H9 (cell line): Measurements from ENCODE around the gene LITAF. TPM values are rescaled to one million over a fixed set of nuclear protein-coding genes. Genes with fewer than 3 reads are reported as not detected.
A peak's percentile ranks its signal among the peaks of the same experiment; 100 is the strongest.

Experiments used
- DNase-seq: peaks from one replicate; pipeline ENCODE4 v3.0.0-alpha.2; 2017
- H2AFZ ChIP-seq: one replicate; pipeline ENCODE4 v1.6.1; 2013; ENCODE audit warnings: mild to moderate bottlenecking, low read length, control low read depth, moderate library complexity
- H2AK5ac ChIP-seq: 2 replicates; pipeline ENCODE4 v1.6.1; 2013; ENCODE audit warnings: low read length, control low read depth, mixed read lengths; ENCODE audit not compliant: insufficient read length
- H2BK120ac ChIP-seq: one replicate; pipeline ENCODE4 v1.6.1; 2013; ENCODE audit warnings: low read depth, mild to moderate bottlenecking, low read length, control low read depth, inconsistent platforms; ENCODE audit not compliant: poor library complexity, severe bottlenecking
- H2BK12ac ChIP-seq: 2 replicates; pipeline ENCODE4 v1.6.1; 2013; ENCODE audit warnings: low read length, control low read depth, mixed read lengths, low read depth; ENCODE audit not compliant: insufficient read length
- H2BK15ac ChIP-seq: 2 replicates; pipeline ENCODE4 v1.6.1; 2013; ENCODE audit warnings: low read depth, low read length, control low read depth
- H2BK20ac ChIP-seq: one replicate; pipeline ENCODE4 v1.6.1; 2013; ENCODE audit warnings: low read depth, mild to moderate bottlenecking, low read length, control low read depth, inconsistent platforms; ENCODE audit not compliant: poor library complexity, severe bottlenecking
- H2BK5ac ChIP-seq: 2 replicates; pipeline ENCODE4 v1.6.1; 2013; ENCODE audit warnings: low read length, control low read depth, mixed read lengths; ENCODE audit not compliant: insufficient read length
- H3K14ac ChIP-seq: 2 replicates; pipeline ENCODE4 v1.6.1; 2013; ENCODE audit warnings: low read length, control low read depth; ENCODE audit not compliant: insufficient read depth
- H3K18ac ChIP-seq: 2 replicates; pipeline ENCODE4 v1.6.1; 2013; ENCODE audit warnings: low read depth, mild to moderate bottlenecking, mixed read lengths, low read length, control low read depth; ENCODE audit not compliant: insufficient read length
- H3K23ac ChIP-seq: 2 replicates; pipeline ENCODE4 v1.6.1; 2013; ENCODE audit warnings: low read length, control low read depth, mixed read lengths, low read depth; ENCODE audit not compliant: insufficient read length
- H3K23me2 ChIP-seq: 2 replicates; pipeline ENCODE4 v1.6.1; 2013; ENCODE audit warnings: low read depth, mild to moderate bottlenecking, mixed read lengths, low read length, control low read depth; ENCODE audit not compliant: insufficient read length, poor library complexity, severe bottlenecking
- H3K27ac ChIP-seq: 2 replicates; pipeline ENCODE4 v1.5.1; 2013; ENCODE audit warnings: low read length, control low read depth, mixed read lengths, low read depth; ENCODE audit not compliant: insufficient read length
- H3K27me3 ChIP-seq: 2 replicates; pipeline ENCODE4 v1.6.1; 2013; ENCODE audit warnings: low read length, control low read depth, inconsistent platforms; ENCODE audit not compliant: insufficient read depth
- H3K4ac ChIP-seq: 2 replicates; pipeline ENCODE4 v1.6.1; 2013; ENCODE audit warnings: low read depth, mild to moderate bottlenecking, control low read depth, inconsistent platforms, low read length, moderate library complexity
- H3K4me1 ChIP-seq: 2 replicates; pipeline ENCODE4 v1.6.1; 2013; ENCODE audit warnings: low read length, control low read depth, inconsistent platforms; ENCODE audit not compliant: insufficient read depth
- H3K4me2 ChIP-seq: 2 replicates; pipeline ENCODE4 v1.6.1; 2013; ENCODE audit warnings: low read length, control low read depth, mixed read lengths; ENCODE audit not compliant: insufficient read length, insufficient read depth
- H3K56ac ChIP-seq: 2 replicates; pipeline ENCODE4 v1.6.1; 2013; ENCODE audit warnings: low read depth, mild to moderate bottlenecking, mixed read lengths, low read length, control low read depth; ENCODE audit not compliant: insufficient read length
- H3K79me1 ChIP-seq: 2 replicates; pipeline ENCODE4 v1.6.1; 2013; ENCODE audit warnings: low read depth, mild to moderate bottlenecking, moderate library complexity, low read length, control low read depth, inconsistent platforms; ENCODE audit not compliant: insufficient read depth, poor library complexity, severe bottlenecking
- H3K79me2 ChIP-seq: 2 replicates; pipeline ENCODE4 v1.6.1; 2013; ENCODE audit warnings: low read length, control low read depth, inconsistent platforms; ENCODE audit not compliant: insufficient read depth
- H3K9ac ChIP-seq: 2 replicates; pipeline ENCODE4 v1.6.1; 2013; ENCODE audit warnings: low read length, control low read depth, mixed read lengths; ENCODE audit not compliant: insufficient read length; ENCODE audit errors: extremely low read depth
- H3K9me3 ChIP-seq: one replicate; pipeline ENCODE4 v1.6.1; 2013; ENCODE audit warnings: low read depth, low read length, inconsistent platforms; ENCODE audit not compliant: control insufficient read depth
- H3T11ph ChIP-seq: one replicate; pipeline ENCODE4 v1.6.1; 2013; ENCODE audit warnings: mild to moderate bottlenecking, low read length, control low read depth, inconsistent platforms
- H4K20me1 ChIP-seq: one replicate; pipeline ENCODE4 v1.6.1; 2013; ENCODE audit not compliant: control insufficient read depth, insufficient read length, insufficient read depth
- H4K5ac ChIP-seq: 2 replicates; pipeline ENCODE4 v1.6.1; 2013; ENCODE audit warnings: low read depth, mild to moderate bottlenecking, mixed read lengths, low read length, control low read depth; ENCODE audit not compliant: insufficient read length
- H4K8ac ChIP-seq: replicated peaks from 2 replicates; pipeline ENCODE4 v1.6.1; 2013; ENCODE audit warnings: low read length, control low read depth, mixed read lengths, low read depth; ENCODE audit not compliant: insufficient read length
- H4K91ac ChIP-seq: 2 replicates; pipeline ENCODE4 v1.6.1; 2013; ENCODE audit warnings: low read depth, mild to moderate bottlenecking, moderate library complexity, mixed read lengths, low read length, control low read depth; ENCODE audit not compliant: insufficient read length
- H3K27ac Mint-ChIP-seq, 3 experiments: 2 replicates in 2 of 3; 3 replicates in 1 of 3; pipeline ENCODE4 v1.8.0; 2020 to 2021; ENCODE audit warnings: mixed read lengths in 3 of 3, mild to moderate bottlenecking in 1 of 3, moderate library complexity in 1 of 3
- H3K27me3 Mint-ChIP-seq: 2 replicates; pipeline ENCODE4 v1.8.0; 2021; ENCODE audit warnings: low read depth, mild to moderate bottlenecking, moderate library complexity, mixed read lengths
- H3K36me3 Mint-ChIP-seq, 3 experiments: 2 replicates in 2 of 3; 3 replicates in 1 of 3; pipeline ENCODE4 v1.8.0; 2020 to 2021; ENCODE audit warnings: low read depth in 3 of 3, mixed read lengths in 3 of 3; ENCODE audit not compliant: insufficient read depth in 1 of 3
- H3K4me1 Mint-ChIP-seq, 2 experiments: 2 replicates each; pipeline ENCODE4 v1.8.0; 2020; ENCODE audit warnings: mixed read lengths in 2 of 2
- H3K4me3 Mint-ChIP-seq, 2 experiments: 2 replicates in 1 of 2; 3 replicates in 1 of 2; pipeline ENCODE4 v1.8.0; 2020 to 2021; ENCODE audit warnings: mild to moderate bottlenecking in 2 of 2, mixed read lengths in 2 of 2, moderate library complexity in 1 of 2
- H3K9me3 Mint-ChIP-seq, 2 experiments: 2 replicates in 1 of 2; 3 replicates in 1 of 2; pipeline ENCODE4 v1.8.0; 2020; ENCODE audit warnings: mild to moderate bottlenecking in 2 of 2, mixed read lengths in 2 of 2, moderate library complexity in 1 of 2
- CTCF ChIP-seq: fragments of 200-600 bp; sonication (generic); conservative IDR thresholded peaks from 3 replicates; pipeline ENCODE4 v1.8.0; 2021; ENCODE audit warnings: antibody characterized with exemption, mild to moderate bottlenecking
- WGBS: extraction: QIAGEN DNeasy Blood & Tissue Kit; methylation state at CpG from one replicate; pipeline ENCODE4 v1.1.7; 2013; ENCODE audit warnings: missing lambda C conversion rate, low lambda C conversion rate, mixed read lengths; ENCODE audit not compliant: insufficient read length; ENCODE audit errors: extremely low coverage; 5-methylcytosine and 5-hydroxymethylcytosine counted together
- total RNA-seq: library from RNA; stranded (reverse); gene quantifications from 2 replicates; pipeline ENCODE4 v1.2.1, GENCODE V29; 2021

LITAF gene
- total RNA-seq, 1 experiment from 2014 or later, result 249 TPM

GRCh38 chr16:11497851-11498289, 88.8 kb downstream of the LITAF start:
- no peak overlapping the region for H2BK12ac ChIP-seq
- H3K79me2 ChIP-seq, result no peaks in the 10 kb centered on the region
- no peaks in the 10 kb centered on the region for H3K23me2 ChIP-seq
- no peak overlapping the region for H4K91ac ChIP-seq
- no peaks in the 10 kb centered on the region for H3K79me1 ChIP-seq
- no peak overlapping the region for H4K8ac ChIP-seq
- H2BK20ac ChIP-seq, result no peak overlapping the region
- H4K5ac ChIP-seq, result no peak overlapping the region
- no peak overlapping the region for H3K4me2 ChIP-seq
- no peak overlapping the region for H2AFZ ChIP-seq
- Mint-ChIP-seq H3K36me3 (peaks cover 0 to 2% (median 0%) of the 10 kb centered on the region in 3 experiments; a peak in 3 of 7 replicates), H3K27ac (peak overlapping the region; percentile 4 to 93 (median 90); a peak in 3 of 7 replicates), H3K4me1 (peaks cover 41 to 64% of the 10 kb centered on the region in 2 experiments), H3K4me3 (no peak overlapping the region), H3K9me3 (peaks cover 0 to 1% of the 10 kb centered on the region in 2 experiments; a peak in 2 of 5 replicates), H3K27me3 (no peaks in the 10 kb centered on the region; the same call in none of the 2 replicates)
- H4K20me1 ChIP-seq, result no peaks in the 10 kb centered on the region
- H3K23ac ChIP-seq, result no peak overlapping the region
- no peaks in the 10 kb centered on the region for H3K27me3 ChIP-seq
- DNase-seq, result no peak
- no peak overlapping the region for H3K9ac ChIP-seq
- no peak overlapping the region for H2BK120ac ChIP-seq
- no peak overlapping the region for H2AK5ac ChIP-seq
- WGBS, result no CpG with 5 or more reads among the region's 5 CpGs
- H3T11ph ChIP-seq, result no peak overlapping the region
- H3K18ac ChIP-seq, result no peak overlapping the region
- no peak overlapping the region for H3K4ac ChIP-seq
- H3K14ac ChIP-seq, result no peak overlapping the region
- H2BK15ac ChIP-seq, result no peak overlapping the region
- peaks cover 2% of the 10 kb centered on the region; the same call in 1 of the 2 replicates for H3K4me1 ChIP-seq
- no peak for TF ChIP-seq CTCF
- H3K9me3 ChIP-seq, result no peaks in the 10 kb centered on the region
- no peak overlapping the region for H2BK5ac ChIP-seq
- no peak overlapping the region for H3K27ac ChIP-seq
- no peak overlapping the region for H3K56ac ChIP-seq

Other genes starting within 250 kb of the LITAF start
- gene RMI2, start 241.5 kb downstream of the LITAF start, total RNA-seq, result 55.7 and 57.6 TPM in 2 replicates
- gene SNN, start 81.5 kb upstream of the LITAF start, total RNA-seq, result 43.9 and 44.2 TPM in 2 replicates
- 12.2 and 15.3 TPM in 2 replicates for gene TXNDC11, start 155.9 kb upstream of the LITAF start, total RNA-seq
- gene ZC3H7A, start 210.3 kb upstream of the LITAF start, total RNA-seq, result 43.1 and 43.5 TPM in 2 replicates